GM21786 (cell line): ENCODE measurements around the gene FLOT1.
"Not testable (repeated sequence)": the region's sequence is repeated elsewhere in the genome, so short reads cannot be mapped to it uniquely, and the experiment has no call there.

Experiments used
- ATAC-seq: cut with Tn5 transposase; IDR thresholded peaks from one replicate; pipeline ENCODE4 v1.9.1; 2021; ENCODE audit not compliant: unreplicated experiment

FLOT1 gene

GRCh38 chr6:30767944-30768301 is 25.4 kb upstream of the FLOT1 start:
- no peak for ATAC-seq

- peak; percentile 58 for ATAC-seq
Measured at GRCh38 chr6:30767158-30767943, 24.9 kb upstream of the FLOT1 start.

- no peak for ATAC-seq
Measured at GRCh38 chr6:30766461-30767157, 24.1 kb upstream of the FLOT1 start.

GRCh38 chr6:30765495-30765894 is 23.0 kb upstream of the FLOT1 start:
- ATAC-seq: not testable (repeated sequence)

- ATAC-seq: not testable (repeated sequence)
Measured at GRCh38 chr6:30764490-30765043, 22.1 kb upstream of the FLOT1 start.

GRCh38 chr6:30763618-30764489 is 21.4 kb upstream of the FLOT1 start:
- ATAC-seq: no peak

GRCh38 chr6:30763155-30763617 is 20.7 kb upstream of the FLOT1 start:
- no peak for ATAC-seq

GRCh38 chr6:30761791-30762429 is 19.4 kb upstream of the FLOT1 start:
- no peak for ATAC-seq

GRCh38 chr6:30760549-30760948 is 18.1 kb upstream of the FLOT1 start:
- no peak for ATAC-seq

GRCh38 chr6:30759575-30760239 is 17.2 kb upstream of the FLOT1 start:
- no peak for ATAC-seq

- ATAC-seq: no peak
Measured at GRCh38 chr6:30757261-30757904, 14.9 kb upstream of the FLOT1 start.

GRCh38 chr6:30756405-30757003 is 14.0 kb upstream of the FLOT1 start:
- ATAC-seq: not testable (repeated sequence)

GRCh38 chr6:30754631-30755030 is 12.1 kb upstream of the FLOT1 start:
- no peak for ATAC-seq

GRCh38 chr6:30752157-30752927 is 9.9 kb upstream of the FLOT1 start:
- no peak for ATAC-seq

- ATAC-seq: no peak
Measured at GRCh38 chr6:30750379-30750668, 7.8 kb upstream of the FLOT1 start.

GRCh38 chr6:30749554-30750378 is 7.3 kb upstream of the FLOT1 start:
- ATAC-seq: no peak

- no peak for ATAC-seq
Measured at GRCh38 chr6:30748851-30749540, 6.5 kb upstream of the FLOT1 start.
